GM18858 (cell line): Measurements from ENCODE around the gene AQP12A.
"Not testable (repeated sequence)": the region's sequence is repeated elsewhere in the genome, so short reads cannot be mapped to it uniquely, and the experiment has no call there.

ENCODE experiments used
- ATAC-seq: cut with Tn5 transposase; IDR thresholded peaks from one replicate; pipeline ENCODE4 v1.9.1; 2021; ENCODE audit not compliant: unreplicated experiment

Gene AQP12A

GRCh38 chr2:240691631-240692420, at the start of gene AQP12A:
TSS of gene AQP12A (plus strand) at chr2:240691866. CDS start at chr2:240691914, 48 bp downstream.
- not testable (repeated sequence) for ATAC-seq

- no peak for ATAC-seq
Observed at GRCh38 chr2:240642061-240642805, 49.4 kb upstream of the AQP12A start.

GRCh38 chr2:240642806-240643092, 48.9 kb upstream of the AQP12A start:
- no peak for ATAC-seq

GRCh38 chr2:240643093-240643810, 48.4 kb upstream of the AQP12A start:
- no peak for ATAC-seq

- ATAC-seq = no peak
Observed at GRCh38 chr2:240643811-240644150, 47.9 kb upstream of the AQP12A start.

- no peak for ATAC-seq
Observed at GRCh38 chr2:240644171-240644651, 47.5 kb upstream of the AQP12A start.

- ATAC-seq = no peak
Observed at GRCh38 chr2:240644859-240645301, 46.8 kb upstream of the AQP12A start.

GRCh38 chr2:240645346-240645745, 46.3 kb upstream of the AQP12A start:
- ATAC-seq = no peak

GRCh38 chr2:240645801-240646175, 45.9 kb upstream of the AQP12A start:
- no peak for ATAC-seq

- ATAC-seq = no peak
Observed at GRCh38 chr2:240646176-240646899, 45.3 kb upstream of the AQP12A start.

- no peak for ATAC-seq
Observed at GRCh38 chr2:240646900-240647502, 44.7 kb upstream of the AQP12A start.

GRCh38 chr2:240647503-240648154, 44.0 kb upstream of the AQP12A start:
- ATAC-seq = no peak

GRCh38 chr2:240648155-240648649, 43.5 kb upstream of the AQP12A start:
- ATAC-seq = no peak

GRCh38 chr2:240648650-240649275, 42.9 kb upstream of the AQP12A start:
- ATAC-seq = no peak

- no peak for ATAC-seq
Observed at GRCh38 chr2:240649331-240649730, 42.3 kb upstream of the AQP12A start.

GRCh38 chr2:240650254-240650965, 41.3 kb upstream of the AQP12A start:
- no peak for ATAC-seq

- no peak for ATAC-seq
Observed at GRCh38 chr2:240651185-240651584, 40.5 kb upstream of the AQP12A start.

- ATAC-seq = no peak
Observed at GRCh38 chr2:240655931-240656886, 35.5 kb upstream of the AQP12A start.
